IMR-90 (cell line): ENCODE data around the gene DNAH17. TPM values are rescaled to one million over a fixed set of nuclear protein-coding genes. Genes with fewer than 3 reads are reported as not detected.

ENCODE experiments used
- ATAC-seq: fragments of 200-7000 bp; cut with Tn5 transposase; 2 replicates; pipeline ENCODE4 v1.9.1; 2020; ENCODE audit warnings: low read depth, mild to moderate bottlenecking, moderate library complexity
- BruUV-seq: library from RNA; stranded (reverse); fragments of 400-500 nt; replicated peaks from 2 replicates; lab custom pipeline; 2021; lab: Mats Ljungman, UMichigan
- CTCF ChIA-PET: fragments of 300-600 bp; formaldehyde crosslinking; extraction: SDS; loops from one replicate; lab custom pipeline; 2021; ENCODE audit warnings: antibody characterized with exemption; lab: Yijun Ruan, JAX
- POLR2A ChIA-PET: fragments of 300-600 bp; sonication (Branson Sonifier 250); formaldehyde crosslinking; loops from one replicate; lab custom pipeline; 2022; ENCODE audit warnings: antibody characterized with exemption; ENCODE audit not compliant: unreplicated experiment; lab: Charles Lee
- DNase-seq: peaks from one replicate; pipeline ENCODE4 v3.0.0; 2013
- H2AFZ ChIP-seq: replicated peaks from 2 replicates; pipeline ENCODE3; 2013; ENCODE audit warnings: low read length, mild to moderate bottlenecking; ENCODE audit not compliant: poor library complexity
- H2AK5ac ChIP-seq: 2 replicates; pipeline ENCODE4 v1.6.1; 2013; ENCODE audit warnings: low read depth, low read length, inconsistent platforms
- H2AK9ac ChIP-seq: replicated peaks from 2 replicates; pipeline ENCODE3; 2013; ENCODE audit warnings: mild to moderate bottlenecking, low read depth, low read length, moderate library complexity; ENCODE audit not compliant: poor library complexity
- H2BK120ac ChIP-seq: 2 replicates; pipeline ENCODE4 v1.6.1; 2013; ENCODE audit warnings: low read depth, low read length, inconsistent platforms
- H2BK15ac ChIP-seq: 3 replicates; pipeline ENCODE4 v1.6.1; 2013; ENCODE audit warnings: low read depth, low read length, inconsistent platforms
- H2BK20ac ChIP-seq: 2 replicates; pipeline ENCODE4 v1.6.1; 2013; ENCODE audit warnings: low read depth, mild to moderate bottlenecking, inconsistent platforms, low read length, moderate library complexity
- H2BK5ac ChIP-seq: 2 replicates; pipeline ENCODE4 v1.6.1; 2013; ENCODE audit warnings: mild to moderate bottlenecking, low read depth, low read length, inconsistent platforms; ENCODE audit not compliant: poor library complexity, severe bottlenecking
- H3K14ac ChIP-seq: replicated peaks from 2 replicates; pipeline ENCODE4 v1.6.1; 2013; ENCODE audit warnings: low read depth, low read length, inconsistent platforms
- H3K18ac ChIP-seq: 2 replicates; pipeline ENCODE4 v1.6.1; 2013; ENCODE audit warnings: low read depth, low read length, control low read depth
- H3K23ac ChIP-seq: 2 replicates; pipeline ENCODE4 v1.6.1; 2013; ENCODE audit warnings: low read depth, low read length, inconsistent platforms
- H3K27ac ChIP-seq: 2 replicates; pipeline ENCODE4 v1.5.1; 2013; ENCODE audit warnings: mild to moderate bottlenecking, control low read depth, low read length; ENCODE audit not compliant: insufficient read depth
- H3K27me3 ChIP-seq: 2 replicates; pipeline ENCODE4 v1.6.1; 2013; ENCODE audit warnings: low read length; ENCODE audit not compliant: control insufficient read depth, insufficient read depth
- H3K36me3 ChIP-seq: 2 replicates; pipeline ENCODE4 v1.6.1; 2013; ENCODE audit warnings: low read length, mixed read lengths; ENCODE audit not compliant: control insufficient read depth, insufficient read depth
- H3K4ac ChIP-seq: 2 replicates; pipeline ENCODE4 v1.6.1; 2013; ENCODE audit warnings: low read depth, low read length, inconsistent platforms
- H3K4me1 ChIP-seq: 2 replicates; pipeline ENCODE4 v1.6.1; 2013; ENCODE audit warnings: low read length, mixed read lengths; ENCODE audit not compliant: control insufficient read depth, insufficient read depth
- H3K4me2 ChIP-seq: 2 replicates; pipeline ENCODE4 v1.6.1; 2013; ENCODE audit warnings: low read depth, mild to moderate bottlenecking, control low read depth, low read length, moderate library complexity
- H3K4me3 ChIP-seq: 2 replicates; pipeline ENCODE4 v1.5.1; 2013; ENCODE audit warnings: low read depth, mild to moderate bottlenecking, control low read depth, low read length, moderate library complexity; ENCODE audit not compliant: insufficient read depth
- H3K56ac ChIP-seq: 2 replicates; pipeline ENCODE4 v1.6.1; 2013; ENCODE audit warnings: low read length, inconsistent platforms; ENCODE audit not compliant: insufficient read depth; ENCODE audit errors: extremely low read depth
- H3K79me1 ChIP-seq, 2 experiments: 2 replicates each; pipeline ENCODE4 v1.6.1; 2013; ENCODE audit warnings: low read length in 2 of 2, inconsistent platforms in 1 of 2, low read depth in 1 of 2
- H3K9ac ChIP-seq: 2 replicates; pipeline ENCODE4 v1.6.1; 2013; ENCODE audit warnings: low read depth, low read length, control low read depth
- H3K9me1 ChIP-seq: 2 replicates; pipeline ENCODE4 v1.6.1; 2013; ENCODE audit warnings: low read length, inconsistent platforms; ENCODE audit not compliant: insufficient read depth
- H3K9me3 ChIP-seq: 2 replicates; pipeline ENCODE4 v1.6.1; 2013; ENCODE audit warnings: low read length; ENCODE audit not compliant: control insufficient read depth, insufficient read depth
- H4K20me1 ChIP-seq: 2 replicates; pipeline ENCODE4 v1.6.1; 2013; ENCODE audit warnings: low read length, inconsistent platforms; ENCODE audit not compliant: insufficient read depth
- H4K5ac ChIP-seq: 2 replicates; pipeline ENCODE4 v1.6.1; 2013; ENCODE audit warnings: mild to moderate bottlenecking, low read depth, low read length, control low read depth
- H4K8ac ChIP-seq, 2 experiments: 2 replicates each; pipeline ENCODE4 v1.6.1; 2013; ENCODE audit warnings: low read depth in 2 of 2, low read length in 2 of 2, control low read depth in 1 of 2, inconsistent platforms in 1 of 2
- H4K91ac ChIP-seq: 2 replicates; pipeline ENCODE4 v1.6.1; 2013; ENCODE audit warnings: low read depth, low read length, inconsistent platforms; ENCODE audit not compliant: insufficient read depth
- BHLHE40 ChIP-seq: fragments of 150-350 bp; IDR thresholded peaks from 2 replicates; pipeline ENCODE4 v1.6.1; 2016; ENCODE audit warnings: mild to moderate bottlenecking, low read depth, low read length
- CHD1 ChIP-seq: IDR thresholded peaks from 2 replicates; pipeline ENCODE4 v1.6.1; 2012; ENCODE audit warnings: low read depth, low read length, improper control_type of control experiment
- FOS ChIP-seq: fragments of 150-350 bp; IDR thresholded peaks from 2 replicates; pipeline ENCODE4 v1.6.1; 2016; ENCODE audit warnings: low read depth, low read length
- MAFK ChIP-seq: IDR thresholded peaks from 2 replicates; pipeline ENCODE4 v1.6.1; 2012; ENCODE audit warnings: low read depth, low read length, improper control_type of control experiment
- MAZ ChIP-seq: IDR thresholded peaks from 2 replicates; pipeline ENCODE4 v1.6.1; 2012; ENCODE audit warnings: low read depth, mild to moderate bottlenecking, low read length, improper control_type of control experiment, moderate library complexity, borderline replicate concordance
- MXI1 ChIP-seq: IDR thresholded peaks from 2 replicates; pipeline ENCODE4 v1.6.1; 2012; ENCODE audit warnings: low read depth, mild to moderate bottlenecking, low read length, moderate library complexity, borderline replicate concordance
- POLR2A ChIP-seq: IDR thresholded peaks from 2 replicates; pipeline ENCODE4 v1.6.1; 2012; ENCODE audit warnings: mild to moderate bottlenecking, low read depth, low read length
- RCOR1 ChIP-seq: IDR thresholded peaks from 2 replicates; pipeline ENCODE4 v1.6.1; 2012; ENCODE audit warnings: mild to moderate bottlenecking, low read length, improper control_type of control experiment; ENCODE audit not compliant: insufficient replicate concordance
- SMC3 ChIP-seq: fragments of 150-350 bp; IDR thresholded peaks from 2 replicates; pipeline ENCODE4 v1.6.1; 2016; ENCODE audit warnings: low read depth, mild to moderate bottlenecking, antibody characterized with exemption, low read length, moderate library complexity
- WGBS, 2 experiments: methylation state at CpG; one replicate each; pipeline versions ENCODE4 v1.1.5 to v1.1.7; 2013; ENCODE audit warnings: missing lambda C conversion rate in 2 of 2; ENCODE audit not compliant: insufficient read length in 1 of 2; ENCODE audit errors: extremely low coverage in 2 of 2; 5-methylcytosine and 5-hydroxymethylcytosine counted together
- dilution Hi-C: fragments of 300-500 bp; cut with HindIII; formaldehyde crosslinking; loops from one replicate; pipeline ENCODE4 v1.14.3; 2018; ENCODE audit warnings: low sequenced_read_pairs; ENCODE audit not compliant: unreplicated experiment
- in situ Hi-C: fragments of 300-500 bp; cut with MboI; formaldehyde crosslinking; loops from 3 replicates; pipeline ENCODE4 v1.14.3; 2019; ENCODE audit warnings: low sequenced_read_pairs, inconsistent platforms, mixed read lengths
- intact Hi-C: fragments of 100-400 bp; cut with micrococcal nuclease; formaldehyde crosslinking; loops from 2 replicates; pipeline ENCODE4 v1.10.0; 2022
- polyA plus RNA-seq, 3 experiments: library from polyadenylated mRNA; depleted of rRNA; stranded (reverse); fragments of >200 nt; gene quantifications; 2 replicates each; pipeline ENCODE4 v1.2.3, GENCODE V29; 2012; ENCODE audit warnings: low replicate concordance in 1 of 3
- total RNA-seq: library from RNA; depleted of rRNA; stranded (reverse); fragments of >200 nt; gene quantifications from 2 replicates; pipeline ENCODE4 v1.2.3, GENCODE V29; 2012

The DNAH17 gene
- total and polyA plus RNA-seq, 2 of the 4 experiments (the other 2 are of a cell fraction), result not detected

DNA sequence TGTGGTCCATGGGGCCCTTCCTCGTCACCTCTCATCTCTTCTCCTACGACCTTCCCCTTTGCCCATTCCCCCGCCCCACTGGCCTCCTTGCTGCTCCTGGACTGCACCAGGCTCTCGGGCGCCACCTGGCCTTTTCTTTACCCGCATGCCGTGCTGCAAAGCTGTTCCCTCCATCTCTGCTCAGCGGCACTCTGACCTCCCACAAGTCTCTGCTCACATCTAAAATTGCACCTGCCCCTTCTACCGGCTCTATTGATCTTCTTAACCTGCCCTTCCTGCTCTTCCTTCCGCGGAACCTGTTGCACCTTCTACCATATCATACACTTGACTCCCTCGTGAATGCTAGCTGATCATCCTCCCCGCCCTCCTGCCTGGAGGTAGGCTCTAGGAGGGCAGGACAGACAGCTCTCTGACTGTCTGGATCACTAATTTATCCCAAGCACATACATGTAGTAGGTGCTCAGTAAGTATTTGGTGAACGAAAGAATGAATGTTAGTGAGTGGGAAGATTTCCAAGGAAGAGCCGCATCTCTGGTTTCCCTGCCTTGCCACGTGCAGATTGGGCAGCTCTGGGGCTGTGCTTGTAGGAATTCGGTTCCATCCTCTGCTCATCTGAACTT, 17.3 kb downstream of the DNAH17 start:
- H3K27ac ChIP-seq, result no peak overlapping the region
- 40% methylated on average over 9 of the region's 17 CpGs; no CpG with 5 or more reads in 1 of the 2 experiments for WGBS, 2 experiments
- CTCF ChIA-PET, result no interaction called here
- POLR2A ChIA-PET, result no interaction called here
- no peaks in the 10 kb centered on the region for H3K4me1 ChIP-seq
- H4K5ac ChIP-seq, result no peak overlapping the region
- H2BK15ac ChIP-seq, result no peak overlapping the region
- no peak overlapping the region for H2BK120ac ChIP-seq
- no peak overlapping the region for H3K4ac ChIP-seq
- peaks cover 35% of the 10 kb centered on the region for H3K27me3 ChIP-seq
- H3K79me1 ChIP-seq, result no peaks in the 10 kb centered on the region
- H3K4me3 ChIP-seq, result no peak overlapping the region
- no peaks in the 10 kb centered on the region for H4K20me1 ChIP-seq
- H2BK20ac ChIP-seq, result no peak overlapping the region
- no peak overlapping the region for H3K23ac ChIP-seq
- H3K14ac ChIP-seq, result no peak overlapping the region
- H2BK5ac ChIP-seq, result no peak overlapping the region
- H3K4me2 ChIP-seq, result no peak overlapping the region
- DNase-seq (no peak), ATAC-seq (no peak)
- intact Hi-C loops (no loop called here), in situ Hi-C loops (no loop called here), dilution Hi-C loops (no loop called here)
- H3K9ac ChIP-seq, result no peak overlapping the region
- no peak overlapping the region for H2AK5ac ChIP-seq
- H4K8ac ChIP-seq, result no peak overlapping the region
- H3K9me1 ChIP-seq, result 0 out of 2 replicates have a peak, but pooled peaks cover 3% of the 10 kb centered on the region
- H3K18ac ChIP-seq, result no peak overlapping the region
- no TSS peak for BruUV-seq
- no peak overlapping the region for H2AK9ac ChIP-seq
- no peaks in the 10 kb centered on the region for H3K36me3 ChIP-seq
- no peak overlapping the region for H3K56ac ChIP-seq
- no peak overlapping the region for H2AFZ ChIP-seq
- TF ChIP-seq MXI1 (no peak), CHD1 (no peak), POLR2A (no peak), BHLHE40 (no peak), SMC3 (no peak), MAFK (no peak), FOS (no peak), MAZ (no peak), RCOR1 (no peak)
- no peak overlapping the region for H4K91ac ChIP-seq
- H3K9me3 ChIP-seq, result no peaks in the 10 kb centered on the region
